ENCODE data around the gene SEC22C. TPM values are rescaled to one million over a fixed set of nuclear protein-coding genes. Genes with fewer than 3 reads are reported as not detected.
"Not testable (repeated sequence)": the region's sequence is repeated elsewhere in the genome, so short reads cannot be mapped to it uniquely, and the experiment has no call there.

Gene SEC22C
- polyA plus RNA-seq, 3 donors: 15.3 to 28.4 (median 27.4) TPM

DNA sequence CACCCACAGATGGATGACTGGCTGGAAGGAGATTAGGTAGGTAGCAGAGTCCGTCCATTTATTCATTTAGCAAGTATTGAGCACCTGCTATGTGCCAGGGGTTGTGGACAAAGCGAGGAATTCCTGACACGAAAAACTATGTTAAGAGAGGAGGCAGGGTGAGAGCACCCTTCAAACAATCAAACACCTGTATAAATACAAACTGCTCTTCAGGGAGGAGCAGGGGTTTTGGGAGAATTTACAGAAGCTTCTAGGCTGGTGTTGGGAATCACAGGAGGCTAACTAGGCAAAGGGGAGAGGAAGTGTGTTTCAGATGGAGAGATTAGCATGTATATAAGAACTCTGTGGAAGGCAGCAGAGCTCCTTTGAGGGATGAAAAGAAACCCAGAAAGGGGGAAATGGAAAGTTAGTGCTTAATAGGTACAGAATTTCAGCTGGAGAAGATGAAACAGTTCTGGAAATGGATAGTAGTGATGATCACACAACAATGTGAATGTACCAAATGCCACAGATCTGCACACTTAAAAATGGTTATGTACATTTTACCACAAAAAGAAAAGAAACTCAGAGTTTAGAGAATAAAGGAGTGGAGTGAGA lies 805 bp upstream of the SEC22C start:
- no peak for DNase-seq
- Mint-ChIP-seq H3K27ac (peak overlapping the region; percentile 85 to 98 (median 95)), H3K4me1 (peaks cover 28% of the 10 kb centered on the region), H3K4me3 (peak overlapping the region; percentile 88 to 91), H3K9me3 (peaks cover 0 to 4% (median 0%) of the 10 kb centered on the region in 7 donors), H3K36me3 (peaks cover 10 to 16% of the 10 kb centered on the region in 2 donors), H3K27me3 (ENCODE audit: low read depth in 3 of 3) (peaks cover 0 to 4% (median 0%) of the 10 kb centered on the region in 3 donors)
- no CpG with 5 or more reads among the region's 3 CpGs for WGBS (ENCODE audit: insufficient coverage)
- Histone ChIP-seq H3K4me3 (replicated peaks in 1 of 3; ENCODE audit: low read depth in 2 of 3, low read length in 3 of 3) (peak overlapping the region; percentile 66 to 85 (median 74)), H3K27me3 (ENCODE audit: control insufficient read depth in 2 of 2, insufficient read depth in 2 of 2, low read length in 2 of 2) (no peaks in the 10 kb centered on the region), H3K9me3 (replicated peaks in 1 of 2; ENCODE audit: control insufficient read depth in 1 of 2, insufficient read depth in 1 of 2, low read length in 2 of 2) (no peaks in the 10 kb centered on the region), H3K9ac (ENCODE audit: insufficient read depth, low read length, poor library complexity, severe bottlenecking) (peak overlapping the region; percentile 77), H3K27ac (ENCODE audit: low read depth in 1 of 2, low read length in 2 of 2) (peak overlapping the region; percentile 70 to 85), H3K79me2 (ENCODE audit: insufficient read depth, low read length) (peaks cover 39% of the 10 kb centered on the region), H2AFZ (ENCODE audit: insufficient read depth, low read depth, low read length, poor library complexity, severe bottlenecking) (peak overlapping the region; percentile 94), H3K36me3 (replicated peaks in 1 of 2; ENCODE audit: control insufficient read depth in 1 of 2, insufficient read depth in 2 of 2, low read length in 2 of 2) (peaks cover 0 to 6% of the 10 kb centered on the region in 2 donors), H3K4me1 (ENCODE audit: control insufficient read depth in 1 of 2, insufficient read depth in 2 of 2, low read length in 2 of 2) (peaks cover 15 to 25% of the 10 kb centered on the region in 2 donors), H3K4me2 (replicated peaks; ENCODE audit: extremely low read depth, low read length, poor library complexity, severe bottlenecking) (peak overlapping the region; percentile 87), H4K20me1 (ENCODE audit: insufficient read depth, low read length) (no peaks in the 10 kb centered on the region)
- TF ChIP-seq, protein P1, sequence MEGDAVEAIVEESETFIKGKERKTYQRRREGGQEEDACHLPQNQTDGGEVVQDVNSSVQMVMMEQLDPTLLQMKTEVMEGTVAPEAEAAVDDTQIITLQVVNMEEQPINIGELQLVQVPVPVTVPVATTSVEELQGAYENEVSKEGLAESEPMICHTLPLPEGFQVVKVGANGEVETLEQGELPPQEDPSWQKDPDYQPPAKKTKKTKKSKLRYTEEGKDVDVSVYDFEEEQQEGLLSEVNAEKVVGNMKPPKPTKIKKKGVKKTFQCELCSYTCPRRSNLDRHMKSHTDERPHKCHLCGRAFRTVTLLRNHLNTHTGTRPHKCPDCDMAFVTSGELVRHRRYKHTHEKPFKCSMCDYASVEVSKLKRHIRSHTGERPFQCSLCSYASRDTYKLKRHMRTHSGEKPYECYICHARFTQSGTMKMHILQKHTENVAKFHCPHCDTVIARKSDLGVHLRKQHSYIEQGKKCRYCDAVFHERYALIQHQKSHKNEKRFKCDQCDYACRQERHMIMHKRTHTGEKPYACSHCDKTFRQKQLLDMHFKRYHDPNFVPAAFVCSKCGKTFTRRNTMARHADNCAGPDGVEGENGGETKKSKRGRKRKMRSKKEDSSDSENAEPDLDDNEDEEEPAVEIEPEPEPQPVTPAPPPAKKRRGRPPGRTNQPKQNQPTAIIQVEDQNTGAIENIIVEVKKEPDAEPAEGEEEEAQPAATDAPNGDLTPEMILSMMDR (IDR thresholded peaks at IDR 0.05): peak; percentile 17
- intact Hi-C loops (cut with micrococcal nuclease): loop anchor here in 1 of 2 donors (10.0 kb wide), 1 partner anchor 72 kb away; the partner anchor contains the start of gene ZBTB47

DNA sequence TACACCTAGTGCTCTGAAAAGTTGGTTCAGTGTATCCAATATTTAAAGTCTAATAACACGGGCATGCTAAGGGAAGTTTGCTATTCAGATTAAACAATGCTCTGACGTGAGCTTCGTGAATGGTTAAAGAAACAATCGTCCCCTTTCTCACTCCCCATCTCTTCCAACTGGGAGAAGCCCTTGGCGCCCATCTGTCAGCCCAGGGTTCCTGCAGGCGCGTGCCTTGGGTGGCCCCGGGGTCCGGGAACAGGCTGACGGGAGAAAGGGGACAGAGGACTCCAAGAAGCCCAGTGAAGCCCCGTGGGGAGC lies 413 bp downstream of the SEC22C start:
- Mint-ChIP-seq H3K4me1 (peaks cover 28% of the 10 kb centered on the region), H3K27ac (peak overlapping the region in 4 of 7 donors; percentile 33 to 92 (median 62)), H3K4me3 (peak overlapping the region; percentile 88 to 91), H3K27me3 (ENCODE audit: low read depth in 3 of 3) (peaks cover 0 to 4% (median 0%) of the 10 kb centered on the region in 3 donors), H3K36me3 (peaks cover 12 to 16% of the 10 kb centered on the region in 2 donors), H3K9me3 (peaks cover 0 to 4% (median 0%) of the 10 kb centered on the region in 7 donors)
- peaks cover 15 to 25% of the 10 kb centered on the region in 2 donors for H3K4me1 ChIP-seq (ENCODE audit: control insufficient read depth in 1 of 2, insufficient read depth in 2 of 2, low read length in 2 of 2)
- H3K36me3 ChIP-seq (replicated peaks in 1 of 2; ENCODE audit: control insufficient read depth in 1 of 2, insufficient read depth in 2 of 2, low read length in 2 of 2): peaks cover 0 to 6% of the 10 kb centered on the region in 2 donors
- H3K27ac ChIP-seq (ENCODE audit: low read depth in 1 of 2, low read length in 2 of 2): peak overlapping the region; percentile 70 to 85
- peak overlapping the region; percentile 94 for H2AFZ ChIP-seq (ENCODE audit: insufficient read depth, low read depth, low read length, poor library complexity, severe bottlenecking)
- peak overlapping the region; percentile 77 for H3K9ac ChIP-seq (ENCODE audit: insufficient read depth, low read length, poor library complexity, severe bottlenecking)
- WGBS (ENCODE audit: insufficient coverage): 0% methylated on average over 1 of the region's 11 CpGs
- H4K20me1 ChIP-seq (ENCODE audit: insufficient read depth, low read length): no peaks in the 10 kb centered on the region
- intact Hi-C loops (cut with micrococcal nuclease): loop anchor here in 1 of 2 donors (10.0 kb wide), 1 partner anchor 73 kb away; the partner anchor contains the start of gene ZBTB47
- H3K27me3 ChIP-seq (ENCODE audit: control insufficient read depth in 2 of 2, insufficient read depth in 2 of 2, low read length in 2 of 2): no peaks in the 10 kb centered on the region
- peaks cover 44% of the 10 kb centered on the region for H3K79me2 ChIP-seq (ENCODE audit: insufficient read depth, low read length)
- no peaks in the 10 kb centered on the region for H3K9me3 ChIP-seq (replicated peaks in 1 of 2; ENCODE audit: control insufficient read depth in 1 of 2, insufficient read depth in 1 of 2, low read length in 2 of 2)
- TF ChIP-seq, protein P1 (IDR thresholded peaks at IDR 0.05): no peak
- no peak for DNase-seq
- H3K4me3 ChIP-seq (replicated peaks in 1 of 3; ENCODE audit: low read depth in 2 of 3, low read length in 3 of 3): peak overlapping the region; percentile 66 to 85 (median 74)
- peak overlapping the region; percentile 87 for H3K4me2 ChIP-seq (replicated peaks; ENCODE audit: extremely low read depth, low read length, poor library complexity, severe bottlenecking)

DNA sequence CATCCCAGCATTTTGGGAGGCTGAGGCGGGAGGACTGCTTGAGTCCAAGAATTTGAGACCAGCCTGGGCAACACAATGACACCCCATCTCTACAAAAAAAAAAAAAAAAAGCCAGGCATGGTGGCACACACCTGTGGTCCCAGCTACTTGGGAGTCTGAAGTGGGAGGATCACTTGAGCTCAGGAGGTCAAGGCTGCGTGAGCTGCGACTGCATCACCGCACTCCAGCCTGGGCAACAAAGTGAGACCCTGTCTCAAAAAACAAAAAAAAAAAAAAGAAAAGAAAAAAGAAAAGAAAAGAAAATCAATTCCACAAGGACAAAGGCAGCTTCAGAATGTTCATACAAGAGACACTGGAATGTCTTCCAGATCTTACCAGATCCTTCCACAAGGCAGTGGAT lies 2.4 kb downstream of the SEC22C start:
- peaks cover 15 to 25% of the 10 kb centered on the region in 2 donors for H3K4me1 ChIP-seq (ENCODE audit: control insufficient read depth in 1 of 2, insufficient read depth in 2 of 2, low read length in 2 of 2)
- H3K4me2 ChIP-seq (replicated peaks; ENCODE audit: extremely low read depth, low read length, poor library complexity, severe bottlenecking); H3K27ac ChIP-seq (ENCODE audit: low read depth in 1 of 2, low read length in 2 of 2); H3K4me3 ChIP-seq (replicated peaks in 1 of 3; ENCODE audit: low read depth in 2 of 3, low read length in 3 of 3); intact Hi-C loops (cut with micrococcal nuclease); H3K27me3 ChIP-seq (ENCODE audit: control insufficient read depth in 2 of 2, insufficient read depth in 2 of 2, low read length in 2 of 2); H2AFZ ChIP-seq (ENCODE audit: insufficient read depth, low read depth, low read length, poor library complexity, severe bottlenecking); H3K27me3 Mint-ChIP-seq (ENCODE audit: low read depth in 3 of 3); H4K20me1 ChIP-seq (ENCODE audit: insufficient read depth, low read length); DNase-seq; H3K9ac ChIP-seq (ENCODE audit: insufficient read depth, low read length, poor library complexity, severe bottlenecking); H3K4me3 Mint-ChIP-seq; H3K27ac Mint-ChIP-seq: not testable (repeated sequence)
- no CpG with 5 or more reads among the region's 4 CpGs for WGBS (ENCODE audit: insufficient coverage)
- peaks cover 9 to 12% of the 10 kb centered on the region in 2 donors for H3K9me3 ChIP-seq (replicated peaks in 1 of 2; ENCODE audit: control insufficient read depth in 1 of 2, insufficient read depth in 1 of 2, low read length in 2 of 2)
- peaks cover 10 to 15% (median 13%) of the 10 kb centered on the region in 7 donors for H3K9me3 Mint-ChIP-seq
- peaks cover 26 to 33% of the 10 kb centered on the region in 2 donors for H3K36me3 Mint-ChIP-seq
- H3K79me2 ChIP-seq (ENCODE audit: insufficient read depth, low read length): peaks cover 56% of the 10 kb centered on the region
- H3K4me1 Mint-ChIP-seq: peaks cover 28% of the 10 kb centered on the region
- H3K36me3 ChIP-seq (replicated peaks in 1 of 2; ENCODE audit: control insufficient read depth in 1 of 2, insufficient read depth in 2 of 2, low read length in 2 of 2): peaks cover 7 to 21% of the 10 kb centered on the region in 2 donors
